Prostate gland (tissue), 2 donors: ENCODE results near the gene TMEM238L. TPM values are rescaled to one million over a fixed set of nuclear protein-coding genes. Genes with fewer than 3 reads are reported as not detected.

Experiments used
- DNase-seq: peaks from one replicate; pipeline ENCODE4 v3.0.0-alpha.2; 2019; ENCODE audit warnings: low spot score
- H3K27ac ChIP-seq, 2 donors: fragments of 200-600 bp; sonication (generic); 2 replicates each; pipeline ENCODE4 v1.5.1; 2017 to 2019
- H3K27me3 ChIP-seq: fragments of 200-600 bp; sonication (generic); replicated peaks from 2 replicates; pipeline ENCODE4 v1.5.1; 2019; ENCODE audit not compliant: insufficient read depth
- H3K36me3 ChIP-seq, 2 donors: fragments of 200-600 bp; sonication (generic); 1 replicate in 1 of 2; 2 replicates in 1 of 2; pipeline versions ENCODE4 v1.5.1 to v1.8.1; 2017 to 2019
- H3K4me1 ChIP-seq: fragments of 200-600 bp; sonication (generic); replicated peaks from 2 replicates; pipeline ENCODE4 v1.5.1; 2019
- H3K4me3 ChIP-seq, 2 donors: fragments of 200-600 bp; sonication (generic); 2 replicates each; pipeline ENCODE4 v1.5.1; 2017 to 2019
- H3K9me3 ChIP-seq: fragments of 200-600 bp; sonication (generic); 2 replicates; pipeline ENCODE4 v1.5.1; 2017
- CTCF ChIP-seq, 4 experiments: fragments of 200-600 bp in 2 of 4; fragments of 450-650 bp in 2 of 4; sonication (generic) in 2 of 4; IDR thresholded peaks; 1 replicate in 3 of 4; 2 replicates in 1 of 4; pipeline ENCODE4 v1.5.1; 2016 to 2019; ENCODE audit warnings: antibody characterized with exemption in 4 of 4, mild to moderate bottlenecking in 2 of 4, moderate library complexity in 2 of 4
- POLR2A ChIP-seq: fragments of 450-650 bp; IDR thresholded peaks from one replicate; pipeline ENCODE4 v1.6.1; 2016; ENCODE audit warnings: antibody characterized with exemption, mild to moderate bottlenecking
- POLR2AphosphoS5 ChIP-seq: sonication (generic); formaldehyde crosslinking; IDR thresholded peaks from one replicate; pipeline ENCODE4 v1.6.1; 2017; ENCODE audit warnings: antibody characterized with exemption
- WGBS: methylation state at CpG from one replicate; pipeline ENCODE4 v1.1.5; 2018; 5-methylcytosine and 5-hydroxymethylcytosine counted together
- intact Hi-C: fragments of 100-400 bp; cut with DNase I; formaldehyde crosslinking; loops from one replicate; pipeline ENCODE4 v1.14.2; 2022
- total RNA-seq, 2 donors: library from RNA; depleted of rRNA; stranded (reverse); fragments of >200 nt; gene quantifications; one replicate each; pipeline ENCODE4 v1.1.0, GENCODE V29; 2016

The TMEM238L gene
- total RNA-seq, 2 donors from 2014 or later = 7.7 to 12.0 TPM

GRCh38 chr17:10831696-10832095 lies 27.8 kb upstream of the TMEM238L start:
- Histone ChIP-seq H3K36me3 (no peaks in the 10 kb centered on the region), H3K27me3 (no peaks in the 10 kb centered on the region), H3K4me1 (no peaks in the 10 kb centered on the region), H3K4me3 (no peak overlapping the region), H3K9me3 (no peaks in the 10 kb centered on the region), H3K27ac (no peak overlapping the region)
- no peak for DNase-seq
- 82% methylated on average over 5 of the region's 5 CpGs for WGBS
- intact Hi-C loops = no loop called here
- no peak for TF ChIP-seq POLR2AphosphoS5
- no peak for TF ChIP-seq CTCF (IDR thresholded peaks at IDR 0.05)
- TF ChIP-seq POLR2A = no peak

- DNase-seq = no peak
- Histone ChIP-seq H3K4me1 (no peaks in the 10 kb centered on the region), H3K36me3 (no peaks in the 10 kb centered on the region), H3K4me3 (no peak overlapping the region), H3K27me3 (no peaks in the 10 kb centered on the region), H3K27ac (no peak overlapping the region), H3K9me3 (no peaks in the 10 kb centered on the region)
- TF ChIP-seq CTCF (IDR thresholded peaks at IDR 0.05) (no peak), POLR2AphosphoS5 (no peak), POLR2A (no peak)
- intact Hi-C loops = no loop called here
- 82% methylated on average over 5 of the region's 5 CpGs for WGBS
Measured at GRCh38 chr17:10827898-10828552, 24.1 kb upstream of the TMEM238L start.

- Histone ChIP-seq H3K4me3 (no peak overlapping the region), H3K4me1 (no peaks in the 10 kb centered on the region), H3K27me3 (no peaks in the 10 kb centered on the region), H3K9me3 (no peaks in the 10 kb centered on the region), H3K36me3 (no peaks in the 10 kb centered on the region), H3K27ac (no peak overlapping the region)
- no peak for TF ChIP-seq CTCF (IDR thresholded peaks at IDR 0.05)
- no peak for TF ChIP-seq POLR2AphosphoS5
- TF ChIP-seq POLR2A = no peak
- WGBS = 95% methylated on average over 7 of the region's 7 CpGs
- DNase-seq = no peak
- intact Hi-C loops = no loop called here
Measured at GRCh38 chr17:10824874-10825273, 21.0 kb upstream of the TMEM238L start.

- H3K27ac ChIP-seq = no peak overlapping the region
- no peaks in the 10 kb centered on the region for H3K36me3 ChIP-seq
- H3K9me3 ChIP-seq = no peaks in the 10 kb centered on the region
- no peaks in the 10 kb centered on the region for H3K27me3 ChIP-seq
- no peak overlapping the region for H3K4me3 ChIP-seq
- no peak for DNase-seq
- TF ChIP-seq POLR2AphosphoS5 = no peak
- intact Hi-C loops = no loop called here
- no peaks in the 10 kb centered on the region for H3K4me1 ChIP-seq
Measured at GRCh38 chr17:10821770-10822169, 17.9 kb upstream of the TMEM238L start.

- WGBS = 51% methylated on average over 4 of the region's 4 CpGs
- no peak overlapping the region for H3K4me3 ChIP-seq
- no peaks in the 10 kb centered on the region for H3K36me3 ChIP-seq
- H3K9me3 ChIP-seq = no peaks in the 10 kb centered on the region
- H3K4me1 ChIP-seq = no peaks in the 10 kb centered on the region
- TF ChIP-seq POLR2A (no peak), CTCF (IDR thresholded peaks at IDR 0.05) (no peak)
- intact Hi-C loops = no loop called here
- H3K27me3 ChIP-seq = no peaks in the 10 kb centered on the region
- no peak for DNase-seq
- H3K27ac ChIP-seq = no peak overlapping the region
Measured at GRCh38 chr17:10821054-10821453, 17.2 kb upstream of the TMEM238L start.
